ENCODE measurements around the gene EVC. TPM values are rescaled to one million over a fixed set of nuclear protein-coding genes. Genes with fewer than 3 reads are reported as not detected.

The EVC gene
- total and polyA plus RNA-seq, 2 of the 4 experiments (the other 2 are of a cell fraction) = 16.8 to 18.9 TPM

DNA sequence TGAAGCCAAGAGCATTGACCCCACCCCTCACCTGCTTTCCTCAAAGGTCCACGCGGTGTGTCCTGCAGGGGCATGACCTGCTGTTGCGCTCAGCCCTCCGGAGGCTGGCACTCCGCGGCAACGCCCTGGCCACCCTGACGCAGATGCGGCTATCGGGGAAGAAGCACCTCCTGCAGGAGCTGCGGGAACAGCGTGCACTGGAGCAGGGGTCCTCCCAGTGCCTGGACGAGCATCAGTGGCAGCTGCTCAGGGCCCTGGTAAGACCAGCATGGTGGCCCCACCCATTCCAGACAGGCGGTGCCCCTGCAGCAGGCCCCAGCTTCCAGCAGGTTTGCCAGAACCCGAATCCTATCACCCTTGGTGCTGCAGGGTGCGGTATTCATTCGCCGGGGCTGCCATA is 86.0 kb downstream of the EVC start:
- H3K14ac ChIP-seq (replicated peaks; ENCODE audit: low read depth, low read length) = no peak overlapping the region
- H3K27me3 ChIP-seq (ENCODE audit: control insufficient read depth, insufficient read depth, low read length) = no peaks in the 10 kb centered on the region
- ChIA-PET POLR2A (ENCODE audit: unreplicated experiment) (no interaction called here), CTCF (no interaction called here)
- H3K56ac ChIP-seq (ENCODE audit: extremely low read depth, insufficient read depth, low read length) = no peak overlapping the region
- H2AFZ ChIP-seq (replicated peaks; ENCODE audit: low read length, poor library complexity) = no peak overlapping the region
- peaks cover 0 to 3% of the 10 kb centered on the region in 2 experiments; a peak in 1 of 4 replicates for H3K79me1 ChIP-seq (ENCODE audit: low read depth in 1 of 2, low read length in 2 of 2)
- H2BK15ac ChIP-seq (ENCODE audit: low read depth, low read length) = no peak overlapping the region
- no peak overlapping the region for H3K4me2 ChIP-seq (ENCODE audit: low read depth, low read length)
- no peaks in the 10 kb centered on the region for H3K9me3 ChIP-seq (ENCODE audit: control insufficient read depth, insufficient read depth, low read length)
- no peak overlapping the region for H4K91ac ChIP-seq (ENCODE audit: insufficient read depth, low read depth, low read length)
- H3K4ac ChIP-seq (ENCODE audit: low read depth, low read length) = no peak overlapping the region
- H3K18ac ChIP-seq (ENCODE audit: low read depth, low read length) = no peak overlapping the region
- in situ Hi-C loops (cut with MboI; ENCODE audit: low sequenced_read_pairs) (loop anchor here (10.0 kb wide), 1 partner anchor 752 kb away; no protein-coding TSS in a partner anchor), intact Hi-C loops (cut with micrococcal nuclease) (no loop called here), dilution Hi-C loops (cut with HindIII; ENCODE audit: low sequenced_read_pairs, unreplicated experiment) (no loop called here)
- DNase-seq (no peak), ATAC-seq (ENCODE audit: low read depth) (no peak)
- H3K27ac ChIP-seq (ENCODE audit: insufficient read depth, low read length) = no peak overlapping the region
- no peaks in the 10 kb centered on the region for H4K20me1 ChIP-seq (ENCODE audit: insufficient read depth, low read length)
- no TSS peak for BruUV-seq (replicated peaks)
- H3K9ac ChIP-seq (ENCODE audit: low read depth, low read length) = no peak overlapping the region
- no peak overlapping the region for H4K8ac ChIP-seq (ENCODE audit: low read depth in 2 of 2, low read length in 2 of 2)
- no peak overlapping the region for H3K23ac ChIP-seq (ENCODE audit: low read depth, low read length)
- H4K5ac ChIP-seq (ENCODE audit: low read depth, low read length) = no peak overlapping the region
- no peak overlapping the region for H2BK20ac ChIP-seq (ENCODE audit: low read depth, low read length)
- no peaks in the 10 kb centered on the region for H3K4me1 ChIP-seq (ENCODE audit: control insufficient read depth, insufficient read depth, low read length)
- no peak overlapping the region for H3K4me3 ChIP-seq (ENCODE audit: insufficient read depth, low read depth, low read length)
- H3K9me1 ChIP-seq (ENCODE audit: insufficient read depth, low read length) = peaks cover 3% of the 10 kb centered on the region; the same call in 1 of the 2 replicates
- H2AK5ac ChIP-seq (ENCODE audit: low read depth, low read length) = no peak overlapping the region
- no peak for TF ChIP-seq CHD1 (IDR thresholded peaks at IDR 0.05; ENCODE audit: low read depth, low read length)
- no peak for TF ChIP-seq SMC3 (IDR thresholded peaks at IDR 0.05; ENCODE audit: low read depth, low read length)
- no peak for TF ChIP-seq MAZ (IDR thresholded peaks at IDR 0.05; ENCODE audit: borderline replicate concordance, low read depth, low read length)
- no peak for TF ChIP-seq POLR2A (IDR thresholded peaks at IDR 0.05; ENCODE audit: low read depth, low read length)
- TF ChIP-seq, protein P1, sequence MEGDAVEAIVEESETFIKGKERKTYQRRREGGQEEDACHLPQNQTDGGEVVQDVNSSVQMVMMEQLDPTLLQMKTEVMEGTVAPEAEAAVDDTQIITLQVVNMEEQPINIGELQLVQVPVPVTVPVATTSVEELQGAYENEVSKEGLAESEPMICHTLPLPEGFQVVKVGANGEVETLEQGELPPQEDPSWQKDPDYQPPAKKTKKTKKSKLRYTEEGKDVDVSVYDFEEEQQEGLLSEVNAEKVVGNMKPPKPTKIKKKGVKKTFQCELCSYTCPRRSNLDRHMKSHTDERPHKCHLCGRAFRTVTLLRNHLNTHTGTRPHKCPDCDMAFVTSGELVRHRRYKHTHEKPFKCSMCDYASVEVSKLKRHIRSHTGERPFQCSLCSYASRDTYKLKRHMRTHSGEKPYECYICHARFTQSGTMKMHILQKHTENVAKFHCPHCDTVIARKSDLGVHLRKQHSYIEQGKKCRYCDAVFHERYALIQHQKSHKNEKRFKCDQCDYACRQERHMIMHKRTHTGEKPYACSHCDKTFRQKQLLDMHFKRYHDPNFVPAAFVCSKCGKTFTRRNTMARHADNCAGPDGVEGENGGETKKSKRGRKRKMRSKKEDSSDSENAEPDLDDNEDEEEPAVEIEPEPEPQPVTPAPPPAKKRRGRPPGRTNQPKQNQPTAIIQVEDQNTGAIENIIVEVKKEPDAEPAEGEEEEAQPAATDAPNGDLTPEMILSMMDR (conservative IDR thresholded peaks at IDR 0.05; ENCODE audit: low read depth, low read length) = no peak
- no peak for TF ChIP-seq NFE2L2 (IDR thresholded peaks at IDR 0.05; ENCODE audit: low read depth, low read length)
- TF ChIP-seq BHLHE40 (IDR thresholded peaks at IDR 0.05; ENCODE audit: low read depth, low read length) = no peak
- TF ChIP-seq, protein P2, sequence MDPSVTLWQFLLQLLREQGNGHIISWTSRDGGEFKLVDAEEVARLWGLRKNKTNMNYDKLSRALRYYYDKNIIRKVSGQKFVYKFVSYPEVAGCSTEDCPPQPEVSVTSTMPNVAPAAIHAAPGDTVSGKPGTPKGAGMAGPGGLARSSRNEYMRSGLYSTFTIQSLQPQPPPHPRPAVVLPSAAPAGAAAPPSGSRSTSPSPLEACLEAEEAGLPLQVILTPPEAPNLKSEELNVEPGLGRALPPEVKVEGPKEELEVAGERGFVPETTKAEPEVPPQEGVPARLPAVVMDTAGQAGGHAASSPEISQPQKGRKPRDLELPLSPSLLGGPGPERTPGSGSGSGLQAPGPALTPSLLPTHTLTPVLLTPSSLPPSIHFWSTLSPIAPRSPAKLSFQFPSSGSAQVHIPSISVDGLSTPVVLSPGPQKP (IDR thresholded peaks at IDR 0.05; ENCODE audit: borderline replicate concordance, low read depth, low read length) = no peak
- no peak for TF ChIP-seq RAD21 (IDR thresholded peaks at IDR 0.05; ENCODE audit: low read length)
- no peak for TF ChIP-seq RFX5 (IDR thresholded peaks at IDR 0.05; ENCODE audit: low read depth, low read length)
- no peak for TF ChIP-seq MXI1 (IDR thresholded peaks at IDR 0.05; ENCODE audit: borderline replicate concordance, low read depth, low read length)
- TF ChIP-seq MAFK (IDR thresholded peaks at IDR 0.05; ENCODE audit: low read depth, low read length) = no peak
- peaks cover 49% of the 10 kb centered on the region for H3K36me3 ChIP-seq (ENCODE audit: control insufficient read depth, insufficient read depth, low read length)
- H2BK5ac ChIP-seq (ENCODE audit: low read depth, low read length, poor library complexity, severe bottlenecking) = no peak overlapping the region
- 98% methylated on average over 5 of the region's 18 CpGs; no CpG with 5 or more reads in 1 of the 2 experiments for WGBS, 2 experiments (ENCODE audit: extremely low coverage in 2 of 2, insufficient read length in 1 of 2)
- H2BK120ac ChIP-seq (ENCODE audit: low read depth, low read length) = no peak overlapping the region
- H2AK9ac ChIP-seq (replicated peaks; ENCODE audit: low read depth, low read length, poor library complexity) = no peak overlapping the region

All from IMR-90 (cell line).